GM12873 (cell line): Measurements from ENCODE around the gene BTD.

Experiments
- CTCF ChIP-seq: IDR thresholded peaks from 2 replicates; pipeline ENCODE4 v1.5.1; 2012; ENCODE audit warnings: low read depth, mild to moderate bottlenecking, moderate library complexity, low read length, control low read depth; ENCODE audit not compliant: insufficient read depth; ENCODE audit errors: missing control alignments

The BTD gene

GRCh38 chr3:15651396-15651795, 49.9 kb downstream of the BTD start:
- no peak for TF ChIP-seq CTCF

- TF ChIP-seq CTCF, result no peak
These were observed 51.8 kb downstream of the BTD start for GRCh38 chr3:15653321-15653720.

GRCh38 chr3:15654127-15654526, 52.6 kb downstream of the BTD start:
- TF ChIP-seq CTCF, result no peak

- TF ChIP-seq CTCF, result no peak
These were observed 53.3 kb downstream of the BTD start for GRCh38 chr3:15654891-15655290.

- no peak for TF ChIP-seq CTCF
These were observed 54.8 kb downstream of the BTD start for GRCh38 chr3:15656342-15656741.

- TF ChIP-seq CTCF, result no peak
These were observed 55.5 kb downstream of the BTD start for GRCh38 chr3:15657016-15657415.

GRCh38 chr3:15659254-15659975, 57.9 kb downstream of the BTD start:
- TF ChIP-seq CTCF, result no peak
